Suppressor macrophage treated with lipopolysaccharide for 4 hours (primary cell): ENCODE measurements around the gene DDX17.

ENCODE experiments used
- DNase-seq: peaks from one replicate; pipeline ENCODE4 v3.0.0-alpha.2; 2020

Gene DDX17

DNA sequence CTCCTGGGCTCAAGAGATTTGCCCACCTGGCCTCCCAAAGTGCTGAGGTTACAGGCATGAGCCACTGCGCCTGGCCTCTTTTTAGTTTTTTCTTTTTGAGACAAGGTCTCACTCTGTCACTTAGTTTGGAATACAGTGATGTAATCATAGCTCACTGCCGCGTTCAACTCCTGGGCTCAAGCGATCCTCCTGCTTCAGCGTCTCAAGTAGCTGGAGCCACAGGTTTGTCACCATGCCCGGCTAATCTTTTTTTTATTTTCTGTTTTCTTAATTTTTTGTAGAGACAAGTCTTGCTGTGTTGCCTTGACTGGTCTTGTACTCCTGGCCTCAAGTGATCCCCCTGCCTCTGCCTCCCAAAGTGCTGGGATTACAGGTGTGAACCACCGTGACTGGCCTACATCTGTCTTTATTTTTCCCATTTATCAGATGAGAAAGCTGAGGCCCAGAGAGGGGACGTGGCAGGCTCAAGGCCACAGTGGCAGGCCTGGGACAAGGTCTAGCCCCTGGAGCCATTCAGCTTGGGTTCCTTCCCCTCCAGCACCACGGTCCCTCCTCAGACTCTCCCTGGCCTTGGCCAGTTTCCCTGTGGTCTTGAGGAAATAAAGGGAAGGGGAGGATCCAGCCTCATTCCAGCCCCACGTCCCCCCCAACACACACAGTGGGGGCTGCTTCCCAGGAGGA lies 41.0 kb downstream of the DDX17 start:
- DNase-seq = no peak

DNA sequence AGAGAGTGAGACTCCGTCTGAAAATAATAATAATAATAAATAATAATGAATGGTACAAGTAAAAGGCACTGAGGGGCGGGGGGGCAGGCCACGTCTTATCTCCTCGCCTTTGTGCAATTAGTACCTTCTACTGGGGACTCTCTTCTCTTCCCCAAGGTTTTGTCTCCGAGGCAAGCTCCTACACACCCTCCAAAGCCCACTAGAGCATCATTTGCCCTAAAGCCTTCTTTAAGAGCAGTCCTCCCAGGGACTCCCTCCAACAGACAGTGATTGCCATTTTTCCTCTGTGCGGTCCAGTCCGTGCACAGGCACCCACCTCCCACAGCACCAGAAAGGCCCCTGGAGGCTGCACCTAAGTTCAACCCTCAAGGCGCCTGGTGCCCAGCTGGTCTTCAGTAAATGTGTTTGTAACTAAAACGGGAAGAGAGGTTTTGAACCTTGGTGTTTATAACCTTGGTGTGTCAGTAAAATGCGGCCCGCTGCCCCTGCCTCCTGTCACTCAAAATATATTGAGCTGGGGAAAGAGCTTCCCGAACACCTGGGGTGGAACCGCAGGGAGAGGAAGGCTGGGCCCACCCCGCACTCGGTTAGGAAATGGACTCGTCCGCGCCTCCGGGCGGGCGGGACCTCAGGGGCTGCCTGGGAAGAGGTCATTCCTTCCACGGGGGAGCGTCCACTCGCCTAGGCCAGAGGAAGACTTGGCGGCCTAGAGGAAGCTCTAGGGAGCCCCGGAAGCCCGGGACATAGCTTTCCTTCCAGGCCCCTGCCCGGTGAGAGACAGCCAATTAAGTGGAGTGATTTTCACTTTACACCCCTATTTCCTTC lies 42.9 kb downstream of the DDX17 start:
- DNase-seq = no peak

- DNase-seq = peak; percentile 62
Observed at GRCh38 chr22:38461414-38462081, 44.6 kb downstream of the DDX17 start.

- DNase-seq = no peak
Observed at GRCh38 chr22:38461057-38461413, 45.1 kb downstream of the DDX17 start.

DNA sequence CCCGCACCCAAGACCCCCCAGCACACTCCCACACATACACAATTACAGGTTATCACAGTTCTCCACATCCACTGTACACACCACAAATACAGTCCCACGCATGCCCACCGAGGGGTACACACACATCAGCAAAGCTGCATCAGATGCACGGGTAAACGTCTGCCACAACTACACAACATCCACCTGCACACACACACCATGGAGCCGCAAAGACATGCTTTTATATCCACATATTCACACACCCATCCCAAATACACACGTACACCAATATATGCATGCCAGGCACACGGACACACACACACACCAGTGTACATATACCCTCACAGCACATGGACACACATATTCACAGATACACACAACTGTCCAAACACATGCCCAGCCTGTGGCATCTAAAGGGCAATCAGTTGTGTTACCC lies 45.7 kb downstream of the DDX17 start:
- DNase-seq = no peak

- DNase-seq = no peak
Observed at GRCh38 chr22:38456841-38457699, 49.0 kb downstream of the DDX17 start.

- DNase-seq = no peak
Observed at GRCh38 chr22:38456272-38456835, 49.8 kb downstream of the DDX17 start.

- no peak for DNase-seq
Observed at GRCh38 chr22:38455530-38456271, 50.4 kb downstream of the DDX17 start.

DNA sequence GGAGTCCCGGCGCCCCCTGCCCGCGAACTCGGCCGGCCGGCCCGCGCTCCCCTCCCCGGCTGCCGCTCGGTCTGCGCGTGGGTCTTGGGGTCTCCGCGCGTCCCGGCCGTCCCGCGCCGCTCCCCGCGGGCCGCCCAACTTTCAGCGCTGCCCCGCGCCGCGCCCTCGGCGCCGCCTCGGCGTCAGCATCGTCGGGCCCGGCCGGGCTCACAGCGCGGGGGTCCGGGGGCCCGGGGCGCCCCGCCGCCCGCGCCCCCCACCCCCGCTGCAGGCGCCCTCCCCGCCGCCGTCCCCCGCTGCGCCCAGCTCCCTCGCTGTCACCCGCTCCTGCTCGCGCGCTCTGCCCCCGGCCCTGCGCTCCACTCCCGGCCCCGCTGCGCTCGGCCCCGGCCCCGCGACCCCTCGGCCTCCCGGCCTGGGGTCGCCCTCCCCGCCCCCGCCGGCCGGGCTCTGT lies 51.0 kb downstream of the DDX17 start, which contains the start of gene KCNJ4:
KCNJ4 (minus strand) TSS at position 124 of the 454 bp plus-strand sequence. CDS start 27,067 bp downstream, outside the sequence.
- DNase-seq = no peak

- DNase-seq = no peak
Observed at GRCh38 chr22:38454353-38455075, 51.6 kb downstream of the DDX17 start.

DNA sequence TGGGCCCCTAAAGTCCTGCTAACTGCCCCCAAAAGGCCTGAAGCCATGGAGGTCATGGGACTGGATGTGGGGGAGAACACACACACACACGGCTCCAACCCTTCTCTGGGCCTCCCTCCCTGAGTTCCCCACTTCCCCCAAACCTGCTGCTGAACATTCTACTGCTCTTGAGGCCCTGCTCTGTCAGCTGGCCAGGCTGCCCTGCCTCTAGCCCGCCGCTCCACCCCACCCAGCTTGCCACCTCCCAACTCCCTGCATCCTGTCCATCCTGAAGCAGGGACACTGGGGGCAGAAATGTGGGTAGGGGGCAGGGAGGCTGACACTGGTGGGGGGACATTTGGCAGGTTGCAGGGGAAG lies 52.1 kb downstream of the DDX17 start:
- no peak for DNase-seq

DNA sequence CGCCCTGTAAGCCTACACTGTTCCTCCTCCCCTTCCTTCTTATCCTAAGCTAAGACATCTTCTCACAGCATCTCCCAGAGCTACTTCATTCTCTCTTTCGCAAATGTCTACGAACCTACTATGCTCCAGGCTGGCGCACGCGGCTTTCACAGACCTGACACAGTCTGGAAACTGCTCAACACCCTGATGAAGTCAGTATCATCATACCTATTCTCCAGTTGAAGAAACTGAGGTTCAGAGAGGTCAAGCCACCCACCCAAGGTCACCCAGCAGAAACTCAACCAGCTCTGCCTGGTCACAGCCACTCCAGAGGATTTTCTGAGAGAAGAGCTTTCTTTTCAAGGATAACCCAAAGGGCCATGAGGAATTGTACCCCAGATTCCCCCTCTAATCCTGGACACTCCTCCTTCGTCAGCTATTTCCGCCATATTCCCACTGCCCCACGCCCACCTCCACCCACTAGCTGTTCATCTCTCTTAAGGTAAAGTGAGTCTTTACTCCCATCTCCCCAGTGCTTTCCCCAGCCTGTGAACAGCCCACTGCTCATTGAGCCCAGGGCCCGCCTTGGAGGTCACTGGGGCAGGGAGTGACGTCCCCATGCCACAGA lies 52.9 kb downstream of the DDX17 start:
- no peak for DNase-seq

GRCh38 chr22:38452373-38453065 lies 53.6 kb downstream of the DDX17 start:
- DNase-seq = no peak

DNA sequence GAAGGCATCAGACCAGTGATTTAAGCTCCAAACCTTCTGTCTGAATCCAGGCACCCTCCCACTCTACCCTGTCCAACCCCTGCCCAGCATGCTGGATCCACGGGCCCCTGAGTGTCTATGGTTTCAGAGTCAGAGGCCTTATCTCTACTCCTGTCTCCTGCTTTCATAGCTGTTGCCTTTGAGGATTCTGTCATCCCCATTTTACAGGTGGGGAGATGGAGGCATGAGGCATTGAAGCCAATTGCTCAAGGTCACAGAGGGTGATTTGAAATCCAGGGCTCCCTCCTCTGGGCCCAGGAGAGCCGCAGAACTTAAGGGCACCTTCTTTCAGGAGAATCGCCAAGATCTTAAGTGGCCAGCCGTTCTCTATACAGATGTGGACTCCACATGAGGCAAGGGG lies 54.2 kb downstream of the DDX17 start:
- no peak for DNase-seq

DNA sequence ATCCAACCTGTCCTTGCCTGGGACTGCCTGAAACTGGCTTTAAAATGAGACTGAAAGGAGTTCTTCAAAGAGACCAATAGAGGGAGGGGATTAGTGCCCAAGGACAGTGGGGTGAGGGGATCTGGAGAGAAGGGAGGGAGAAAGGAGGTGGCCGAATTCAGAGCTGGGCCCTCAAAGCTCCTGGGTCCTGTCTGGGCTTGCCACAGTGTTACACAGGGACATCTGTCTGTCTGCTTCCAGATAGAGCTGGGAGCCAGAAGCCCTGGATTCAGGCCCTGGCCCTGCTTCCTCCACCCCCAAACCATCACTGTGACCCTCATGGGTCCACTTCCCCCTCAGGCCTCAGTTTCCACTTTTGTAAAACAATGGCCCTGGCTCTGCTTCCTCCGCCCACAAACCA lies 54.7 kb downstream of the DDX17 start:
- DNase-seq = no peak

DNA sequence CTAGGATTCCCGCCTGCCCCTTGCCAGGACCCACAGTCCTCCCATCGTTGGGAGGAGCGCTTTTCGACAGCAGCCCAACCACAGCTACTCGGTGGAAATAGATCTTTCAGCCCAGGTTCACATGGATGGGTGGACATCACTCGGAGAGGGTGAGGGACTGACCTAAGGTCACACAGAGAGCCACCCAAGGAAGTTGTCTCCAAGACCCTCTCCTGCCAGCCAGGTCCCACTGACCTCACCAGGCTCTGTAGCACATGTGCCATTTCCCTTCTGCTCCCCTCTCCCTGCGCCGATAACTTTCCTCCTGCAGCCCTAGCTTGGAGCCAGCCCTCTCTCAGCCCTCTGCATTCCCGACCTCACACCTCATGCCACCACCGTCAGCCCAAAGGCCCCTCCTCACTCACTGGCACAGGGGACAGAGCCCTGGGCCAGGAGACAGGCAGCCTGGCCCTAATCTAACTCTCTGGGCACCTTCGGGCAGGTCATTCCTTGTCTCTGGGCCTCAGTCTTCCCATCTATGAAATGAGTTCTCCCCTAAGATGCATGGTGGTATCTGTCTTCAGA lies 55.8 kb downstream of the DDX17 start:
- no peak for DNase-seq

GRCh38 chr22:38449776-38450175 lies 56.3 kb downstream of the DDX17 start:
- no peak for DNase-seq

DNA sequence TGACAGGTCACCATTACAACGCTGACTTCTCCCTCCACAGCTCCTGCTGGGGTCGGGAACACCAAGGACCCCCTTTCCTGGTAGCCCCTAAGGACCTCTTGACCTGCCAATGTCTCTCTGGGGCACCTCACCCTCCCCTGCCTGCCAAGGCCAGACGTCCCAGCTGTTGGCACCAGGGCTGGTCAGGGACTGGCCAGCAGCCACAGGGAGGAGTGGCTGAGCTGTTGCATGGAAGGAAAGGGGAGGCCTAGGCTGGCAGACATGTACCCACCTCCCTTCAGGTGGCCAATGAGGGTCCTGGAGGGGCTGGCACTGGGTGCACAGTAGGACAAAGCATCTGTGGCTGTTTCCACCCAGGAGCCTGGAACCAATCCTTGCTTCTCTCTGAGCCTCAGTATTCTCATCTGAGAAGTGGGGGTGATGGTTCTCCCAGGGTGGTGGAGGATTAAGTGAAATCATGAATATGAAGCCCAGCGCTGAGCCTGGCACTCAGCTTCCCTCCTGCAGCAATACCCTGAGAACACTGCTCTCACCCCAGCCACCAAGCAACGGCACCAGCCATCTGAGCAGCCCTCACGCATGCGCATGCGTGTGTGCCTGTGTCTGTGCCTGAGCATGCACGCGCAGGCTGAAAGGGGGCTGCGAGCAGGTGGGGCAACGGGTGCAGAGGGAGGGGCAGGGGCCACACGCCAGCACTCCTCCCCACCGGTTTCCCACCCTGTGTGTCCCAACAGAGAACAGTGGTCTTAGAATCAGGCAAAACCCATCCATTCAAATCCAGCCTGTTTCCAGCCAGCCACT lies 57.0 kb downstream of the DDX17 start:
- DNase-seq = no peak
